Smooth muscle cell (in vitro differentiated cells): ENCODE data around the gene CDK5R1. TPM values are rescaled to one million over a fixed set of nuclear protein-coding genes. Genes with fewer than 3 reads are reported as not detected.

Source experiments
- DNase-seq: peaks from one replicate; lab custom pipeline; 2025; ENCODE audit not compliant: unreplicated experiment; lab: John Stamatoyannopoulos, UW
- H2AFZ ChIP-seq: fragments of 200-600 bp; sonication (generic); 2 replicates; pipeline ENCODE4 v1.6.0; 2016; ENCODE audit warnings: antibody characterized with exemption, low read depth, mild to moderate bottlenecking
- H3F3A ChIP-seq: fragments of 200-600 bp; sonication (generic); 2 replicates; pipeline ENCODE4 v1.6.0; 2017; ENCODE audit warnings: antibody characterized with exemption, low read depth
- H3K27ac ChIP-seq: fragments of 200-600 bp; sonication (generic); 2 replicates; pipeline ENCODE4 v1.5.1; 2016; ENCODE audit warnings: low read depth, mild to moderate bottlenecking
- H3K27me3 ChIP-seq: fragments of 200-600 bp; sonication (generic); 2 replicates; pipeline ENCODE4 v1.6.1; 2016; ENCODE audit warnings: low read depth, mild to moderate bottlenecking
- H3K36me3 ChIP-seq: fragments of 200-600 bp; sonication (generic); 2 replicates; pipeline ENCODE4 v1.5.1; 2016; ENCODE audit warnings: low read depth
- H3K4me1 ChIP-seq: fragments of 200-600 bp; sonication (generic); 2 replicates; pipeline ENCODE4 v1.5.1; 2016; ENCODE audit warnings: low read depth
- H3K4me2 ChIP-seq: fragments of 200-600 bp; sonication (generic); 2 replicates; pipeline ENCODE4 v1.6.0; 2016; ENCODE audit warnings: mild to moderate bottlenecking
- H3K4me3 ChIP-seq: fragments of 200-600 bp; sonication (generic); 2 replicates; pipeline ENCODE4 v1.5.1; 2016; ENCODE audit warnings: mild to moderate bottlenecking
- H3K79me2 ChIP-seq: fragments of 200-600 bp; sonication (generic); 2 replicates; pipeline ENCODE4 v1.6.0; 2016; ENCODE audit warnings: low read depth, mild to moderate bottlenecking
- H3K9ac ChIP-seq: fragments of 200-600 bp; sonication (generic); 2 replicates; pipeline ENCODE4 v1.6.0; 2016; ENCODE audit warnings: low read depth
- H3K9me3 ChIP-seq: fragments of 200-600 bp; sonication (generic); replicated peaks from 2 replicates; pipeline ENCODE4 v1.5.1; 2016; ENCODE audit warnings: low read depth
- H4K20me1 ChIP-seq: fragments of 200-600 bp; sonication (generic); 2 replicates; pipeline ENCODE4 v1.6.0; 2016; ENCODE audit warnings: low read depth
- CTCF ChIP-seq: fragments of 200-600 bp; sonication (generic); IDR thresholded peaks from 2 replicates; pipeline ENCODE4 v1.5.1; 2017; ENCODE audit warnings: borderline replicate concordance, mild to moderate bottlenecking, antibody characterized with exemption; ENCODE audit not compliant: insufficient read depth, poor library complexity, severe bottlenecking
- WGBS: methylation state at CpG from one replicate; pipeline ENCODE4 v1.1.7; 2016; ENCODE audit warnings: low lambda C conversion rate; 5-methylcytosine and 5-hydroxymethylcytosine counted together
- polyA plus RNA-seq: library from polyadenylated mRNA; unstranded; fragments of >200 nt; fragmentation: Nextera tagmentation; extraction: Ambion mirVana; gene quantifications from 2 replicates; pipeline ENCODE4 v1.2.1, GENCODE V29; 2016
- total RNA-seq: library from RNA; depleted of rRNA; stranded (reverse); fragments of >200 nt; gene quantifications from 2 replicates; pipeline ENCODE4 v1.2.3, GENCODE V29; 2014

The CDK5R1 gene
- total and polyA plus RNA-seq, 2 experiments from 2014 or later, result 2.3 to 3.1 TPM

- TF ChIP-seq CTCF, result no peak
- Histone ChIP-seq H3K36me3 (no peaks in the 10 kb centered on the region), H3K9ac (no peak overlapping the region), H3K27me3 (no peaks in the 10 kb centered on the region), H3K27ac (no peak overlapping the region), H3K79me2 (no peaks in the 10 kb centered on the region), H2AFZ (no peak overlapping the region), H3K4me2 (no peak overlapping the region), H4K20me1 (no peaks in the 10 kb centered on the region), H3K4me1 (no peaks in the 10 kb centered on the region), H3F3A (no peaks in the 10 kb centered on the region), H3K4me3 (no peak overlapping the region), H3K9me3 (no peaks in the 10 kb centered on the region)
- no peak for DNase-seq
- WGBS, result 98% methylated on average over 7 of the region's 7 CpGs
Measured at GRCh38 chr17:32528825-32529224, 42.0 kb downstream of the CDK5R1 start.

GRCh38 chr17:32529604-32530003, 42.8 kb downstream of the CDK5R1 start:
- H3K4me2 ChIP-seq, result no peak overlapping the region
- no peak for DNase-seq
- WGBS, result 84% methylated on average over 10 of the region's 10 CpGs

GRCh38 chr17:32533296-32533695, 46.5 kb downstream of the CDK5R1 start:
- Histone ChIP-seq H3K4me2 (no peak overlapping the region), H3K9me3 (no peaks in the 10 kb centered on the region), H3K4me3 (no peak overlapping the region), H4K20me1 (no peaks in the 10 kb centered on the region), H3K27me3 (no peaks in the 10 kb centered on the region), H3F3A (no peaks in the 10 kb centered on the region), H2AFZ (no peak overlapping the region), H3K9ac (no peak overlapping the region), H3K27ac (no peak overlapping the region), H3K4me1 (peaks cover 4% of the 10 kb centered on the region), H3K79me2 (no peaks in the 10 kb centered on the region), H3K36me3 (no peaks in the 10 kb centered on the region)
- WGBS, result 88% methylated on average over 3 of the region's 3 CpGs
- no peak for DNase-seq
- no peak for TF ChIP-seq CTCF

More at GRCh38 chr17:32529604-32530003, 42.8 kb downstream of the CDK5R1 start:
- Histone ChIP-seq H3K9me3 (no peaks in the 10 kb centered on the region), H3K36me3 (no peaks in the 10 kb centered on the region), H3K4me3 (no peak overlapping the region), H3K27ac (no peak overlapping the region), H3K9ac (no peak overlapping the region), H2AFZ (no peak overlapping the region), H3K79me2 (no peaks in the 10 kb centered on the region), H3K4me1 (no peaks in the 10 kb centered on the region), H4K20me1 (no peaks in the 10 kb centered on the region), H3K27me3 (no peaks in the 10 kb centered on the region), H3F3A (no peaks in the 10 kb centered on the region)
- no peak for TF ChIP-seq CTCF

- Histone ChIP-seq H2AFZ (no peak overlapping the region), H4K20me1 (no peaks in the 10 kb centered on the region), H3K79me2 (no peaks in the 10 kb centered on the region), H3K9ac (no peak overlapping the region), H3K4me3 (no peak overlapping the region), H3K36me3 (no peaks in the 10 kb centered on the region), H3K27me3 (no peaks in the 10 kb centered on the region), H3K27ac (peak overlapping the region; percentile 27), H3K4me2 (peak overlapping the region; percentile 43), H3K4me1 (peaks cover 4% of the 10 kb centered on the region), H3K9me3 (no peaks in the 10 kb centered on the region), H3F3A (no peaks in the 10 kb centered on the region)
- no peak for TF ChIP-seq CTCF
- 66% methylated on average over 8 of the region's 8 CpGs for WGBS
- DNase-seq, result no peak
Measured at GRCh38 chr17:32536736-32537643, 50.2 kb downstream of the CDK5R1 start.
